WTC11 (cell line): Measurements from ENCODE around the gene TNP1. TPM values are rescaled to one million over a fixed set of nuclear protein-coding genes. Genes with fewer than 3 reads are reported as not detected.

ENCODE experiments used
- ATAC-seq: fragments of 200-7000 bp; cut with Tn5 transposase; 2 replicates; pipeline ENCODE4 v1.10.0; 2021; ENCODE audit warnings: mild to moderate bottlenecking, moderate library complexity
- CTCF ChIA-PET: fragments of 300-600 bp; sonication (Branson Sonifier 250); formaldehyde crosslinking; loops from one replicate; lab custom pipeline; 2021; ENCODE audit warnings: antibody characterized with exemption; lab: Charles Lee
- POLR2A ChIA-PET: fragments of 350-600 bp; sonication (Branson Sonifier 250); formaldehyde crosslinking; loops from one replicate; lab custom pipeline; 2021; ENCODE audit warnings: antibody characterized with exemption; lab: Charles Lee
- DNase-seq: peaks from one replicate; pipeline ENCODE4 v3.0.0; 2021; ENCODE audit warnings: low spot score
- H3K27ac Mint-ChIP-seq: 2 replicates; pipeline ENCODE4 v1.8.0; 2021; ENCODE audit warnings: mixed read lengths
- H3K27me3 Mint-ChIP-seq: 2 replicates; pipeline ENCODE4 v1.8.0; 2021; ENCODE audit warnings: low read depth, mild to moderate bottlenecking, moderate library complexity, mixed read lengths
- H3K36me3 Mint-ChIP-seq: 2 replicates; pipeline ENCODE4 v1.8.0; 2021; ENCODE audit warnings: mixed read lengths
- H3K4me1 Mint-ChIP-seq: 2 replicates; pipeline ENCODE4 v1.8.0; 2022; ENCODE audit warnings: mixed read lengths
- H3K4me3 Mint-ChIP-seq: 2 replicates; pipeline ENCODE4 v1.8.0; 2021; ENCODE audit warnings: mild to moderate bottlenecking, moderate library complexity, mixed read lengths
- H3K9me3 Mint-ChIP-seq: 2 replicates; pipeline ENCODE4 v1.8.0; 2021; ENCODE audit warnings: mixed read lengths
- CBFB ChIP-seq: sonication (generic); formaldehyde crosslinking; IDR thresholded peaks from 2 replicates; pipeline ENCODE4 v1.8.1; 2022; ENCODE audit warnings: mild to moderate bottlenecking, low read depth, missing genetic modification reagents
- CREM ChIP-seq: sonication (generic); formaldehyde crosslinking; IDR thresholded peaks from 2 replicates; pipeline ENCODE4 v1.8.1; 2022; ENCODE audit warnings: mild to moderate bottlenecking, missing genetic modification reagents, moderate library complexity
- FOXK1 ChIP-seq: sonication (generic); formaldehyde crosslinking; IDR thresholded peaks from 2 replicates; pipeline ENCODE4 v1.8.0; 2022; ENCODE audit warnings: mild to moderate bottlenecking, moderate library complexity, missing genetic modification reagents
- HMGA2 ChIP-seq: fragments of 250-450 bp; sonication (Bioruptor Pico); IDR thresholded peaks from 2 replicates; pipeline ENCODE4 v1.4.0; 2021; ENCODE audit warnings: mild to moderate bottlenecking, moderate library complexity
- MXD4 ChIP-seq: fragments of 250-450 bp; sonication (Bioruptor Pico); IDR thresholded peaks from 2 replicates; pipeline ENCODE4 v1.8.0; 2021; ENCODE audit warnings: mild to moderate bottlenecking, moderate library complexity, borderline replicate concordance
- MYBL2 ChIP-seq: sonication (generic); formaldehyde crosslinking; IDR thresholded peaks from 2 replicates; pipeline ENCODE4 v1.8.1; 2023; ENCODE audit warnings: mild to moderate bottlenecking, moderate library complexity, missing genetic modification reagents
- NFYB ChIP-seq: sonication (generic); formaldehyde crosslinking; conservative IDR thresholded peaks from 2 replicates; pipeline ENCODE4 v1.8.0; 2022; ENCODE audit warnings: low read depth, missing genetic modification reagents
- ZNF263 ChIP-seq: sonication (generic); formaldehyde crosslinking; IDR thresholded peaks from 2 replicates; pipeline ENCODE4 v1.8.1; 2022; ENCODE audit warnings: low read depth, mild to moderate bottlenecking, moderate library complexity, missing genetic modification reagents
- total RNA-seq: library from RNA; stranded (reverse); gene quantifications from 3 replicates; pipeline ENCODE4 v1.2.3, GENCODE V29; 2021
- TF ChIP-seq, protein P1 (sequence below): fragments of 250-450 bp; sonication (Bioruptor Pico); IDR thresholded peaks from 2 replicates; pipeline ENCODE4 v1.9.0; 2021; ENCODE audit warnings: mild to moderate bottlenecking, borderline replicate concordance
- TF ChIP-seq, protein P2 (sequence below): sonication (generic); formaldehyde crosslinking; IDR thresholded peaks from 2 replicates; pipeline ENCODE4 v1.8.1; 2022; ENCODE audit warnings: mild to moderate bottlenecking, missing genetic modification reagents, moderate library complexity, borderline replicate concordance
- TF ChIP-seq, protein P3 (sequence below): sonication (generic); formaldehyde crosslinking; IDR thresholded peaks from 2 replicates; pipeline ENCODE4 v1.8.1; 2022; ENCODE audit warnings: low read depth, missing genetic modification reagents, borderline replicate concordance
- TF ChIP-seq, protein P4 (sequence below): sonication (generic); formaldehyde crosslinking; IDR thresholded peaks from 2 replicates; pipeline ENCODE4 v1.8.0; 2022; ENCODE audit warnings: mild to moderate bottlenecking, missing genetic modification reagents
- TF ChIP-seq, protein P5 (sequence below): sonication (generic); formaldehyde crosslinking; IDR thresholded peaks from 2 replicates; pipeline ENCODE4 v1.8.1; 2023; ENCODE audit warnings: mild to moderate bottlenecking, missing genetic modification reagents
- TF ChIP-seq, protein P6 (sequence below): sonication (generic); formaldehyde crosslinking; IDR thresholded peaks from 2 replicates; pipeline ENCODE4 v1.8.0; 2022; ENCODE audit warnings: mild to moderate bottlenecking, missing genetic modification reagents
- TF ChIP-seq, protein P7 (sequence below): sonication (generic); formaldehyde crosslinking; IDR thresholded peaks from 2 replicates; pipeline ENCODE4 v1.8.0; 2023; ENCODE audit warnings: mild to moderate bottlenecking, missing genetic modification reagents
- TF ChIP-seq, protein P8 (sequence below): sonication (generic); formaldehyde crosslinking; IDR thresholded peaks from 2 replicates; pipeline ENCODE4 v1.8.1; 2022; ENCODE audit warnings: low read depth, mild to moderate bottlenecking, moderate library complexity, missing genetic modification reagents, borderline replicate concordance

Gene TNP1
- total RNA-seq, 1 experiment from 2014 or later = not detected

DNA sequence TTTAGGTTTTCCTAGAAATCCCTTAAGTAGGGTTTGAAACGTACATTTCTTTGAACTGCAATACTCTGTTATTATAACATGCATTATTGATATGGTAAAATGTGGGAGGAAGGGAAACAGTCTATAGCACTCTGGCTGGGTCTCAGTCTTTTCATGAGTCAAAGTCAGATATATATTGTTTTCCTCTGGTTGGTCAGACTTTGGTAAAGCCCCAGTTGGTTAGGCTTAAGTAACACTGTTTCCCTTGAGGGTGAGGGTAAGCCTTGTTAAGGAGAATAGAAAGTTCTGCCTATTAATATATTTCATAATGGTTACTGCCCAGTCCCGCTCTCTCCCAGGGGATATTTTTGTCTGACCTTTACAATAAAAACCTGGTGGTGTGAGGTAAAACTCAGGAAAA is 44.7 kb upstream of the TNP1 start (continued):
- TF ChIP-seq, protein P1, sequence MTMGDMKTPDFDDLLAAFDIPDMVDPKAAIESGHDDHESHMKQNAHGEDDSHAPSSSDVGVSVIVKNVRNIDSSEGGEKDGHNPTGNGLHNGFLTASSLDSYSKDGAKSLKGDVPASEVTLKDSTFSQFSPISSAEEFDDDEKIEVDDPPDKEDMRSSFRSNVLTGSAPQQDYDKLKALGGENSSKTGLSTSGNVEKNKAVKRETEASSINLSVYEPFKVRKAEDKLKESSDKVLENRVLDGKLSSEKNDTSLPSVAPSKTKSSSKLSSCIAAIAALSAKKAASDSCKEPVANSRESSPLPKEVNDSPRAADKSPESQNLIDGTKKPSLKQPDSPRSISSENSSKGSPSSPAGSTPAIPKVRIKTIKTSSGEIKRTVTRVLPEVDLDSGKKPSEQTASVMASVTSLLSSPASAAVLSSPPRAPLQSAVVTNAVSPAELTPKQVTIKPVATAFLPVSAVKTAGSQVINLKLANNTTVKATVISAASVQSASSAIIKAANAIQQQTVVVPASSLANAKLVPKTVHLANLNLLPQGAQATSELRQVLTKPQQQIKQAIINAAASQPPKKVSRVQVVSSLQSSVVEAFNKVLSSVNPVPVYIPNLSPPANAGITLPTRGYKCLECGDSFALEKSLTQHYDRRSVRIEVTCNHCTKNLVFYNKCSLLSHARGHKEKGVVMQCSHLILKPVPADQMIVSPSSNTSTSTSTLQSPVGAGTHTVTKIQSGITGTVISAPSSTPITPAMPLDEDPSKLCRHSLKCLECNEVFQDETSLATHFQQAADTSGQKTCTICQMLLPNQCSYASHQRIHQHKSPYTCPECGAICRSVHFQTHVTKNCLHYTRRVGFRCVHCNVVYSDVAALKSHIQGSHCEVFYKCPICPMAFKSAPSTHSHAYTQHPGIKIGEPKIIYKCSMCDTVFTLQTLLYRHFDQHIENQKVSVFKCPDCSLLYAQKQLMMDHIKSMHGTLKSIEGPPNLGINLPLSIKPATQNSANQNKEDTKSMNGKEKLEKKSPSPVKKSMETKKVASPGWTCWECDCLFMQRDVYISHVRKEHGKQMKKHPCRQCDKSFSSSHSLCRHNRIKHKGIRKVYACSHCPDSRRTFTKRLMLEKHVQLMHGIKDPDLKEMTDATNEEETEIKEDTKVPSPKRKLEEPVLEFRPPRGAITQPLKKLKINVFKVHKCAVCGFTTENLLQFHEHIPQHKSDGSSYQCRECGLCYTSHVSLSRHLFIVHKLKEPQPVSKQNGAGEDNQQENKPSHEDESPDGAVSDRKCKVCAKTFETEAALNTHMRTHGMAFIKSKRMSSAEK (CRISPR knock-in tag) = no peak
- TF ChIP-seq, protein P2, sequence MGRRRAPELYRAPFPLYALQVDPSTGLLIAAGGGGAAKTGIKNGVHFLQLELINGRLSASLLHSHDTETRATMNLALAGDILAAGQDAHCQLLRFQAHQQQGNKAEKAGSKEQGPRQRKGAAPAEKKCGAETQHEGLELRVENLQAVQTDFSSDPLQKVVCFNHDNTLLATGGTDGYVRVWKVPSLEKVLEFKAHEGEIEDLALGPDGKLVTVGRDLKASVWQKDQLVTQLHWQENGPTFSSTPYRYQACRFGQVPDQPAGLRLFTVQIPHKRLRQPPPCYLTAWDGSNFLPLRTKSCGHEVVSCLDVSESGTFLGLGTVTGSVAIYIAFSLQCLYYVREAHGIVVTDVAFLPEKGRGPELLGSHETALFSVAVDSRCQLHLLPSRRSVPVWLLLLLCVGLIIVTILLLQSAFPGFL (CRISPR knock-in tag) = no peak
- no peak for TF ChIP-seq NFYB (CRISPR knock-in tag)
- TF ChIP-seq CBFB (CRISPR knock-in tag) = no peak
- TF ChIP-seq ZNF263 = no peak

DNA sequence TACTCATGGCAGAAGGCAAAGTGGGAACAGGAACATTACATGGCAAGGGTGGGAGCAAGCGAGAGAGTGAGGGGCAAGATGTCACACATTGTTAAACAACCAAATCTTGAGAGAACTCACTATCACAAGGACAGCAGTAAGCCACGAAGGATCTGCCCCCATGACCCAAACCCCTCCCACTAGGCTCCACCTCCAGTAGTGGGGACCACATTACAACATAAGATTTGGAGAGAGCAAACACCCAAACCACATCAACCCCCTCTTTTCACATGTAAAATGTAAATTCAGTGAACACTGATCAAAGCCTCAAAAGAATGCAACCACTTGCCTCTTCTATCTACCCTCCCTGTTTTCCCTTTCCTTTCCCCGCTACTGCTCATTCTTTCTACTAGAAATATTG is 43.6 kb upstream of the TNP1 start:
- Mint-ChIP-seq H3K36me3 (peaks cover 28% of the 10 kb centered on the region), H3K4me1 (peaks cover 7% of the 10 kb centered on the region), H3K27ac (no peak overlapping the region)

DNA sequence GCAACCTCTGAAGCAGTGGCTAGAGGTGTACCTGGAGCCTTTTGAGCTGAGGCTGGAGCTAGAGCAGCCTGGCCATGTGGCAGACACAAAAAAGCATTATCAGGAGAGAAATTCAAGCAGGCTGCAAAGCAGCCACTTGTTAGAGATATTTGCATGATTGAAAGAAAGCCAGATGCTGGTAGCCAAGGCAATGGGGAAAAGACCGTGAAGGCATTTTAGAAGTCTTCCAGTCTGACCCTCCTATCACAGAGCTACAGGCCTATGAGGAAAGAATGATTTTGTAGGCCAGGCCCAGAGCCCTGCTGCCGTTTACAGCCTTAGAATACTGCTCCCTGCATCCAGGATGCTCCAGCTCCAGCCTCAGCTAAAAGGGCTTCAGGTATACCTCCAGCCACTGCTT is 41.4 kb upstream of the TNP1 start:
- ATAC-seq (no peak), DNase-seq (no peak)
- no peaks in the 10 kb centered on the region; the same call in 1 of the 2 replicates for H3K27me3 Mint-ChIP-seq
- peaks cover 11% of the 10 kb centered on the region for H3K4me1 Mint-ChIP-seq
- H3K27ac Mint-ChIP-seq = no peak overlapping the region
- H3K9me3 Mint-ChIP-seq = peaks cover 45% of the 10 kb centered on the region
- CTCF ChIA-PET = no interaction called here
- H3K36me3 Mint-ChIP-seq = peaks cover 28% of the 10 kb centered on the region
- no peak overlapping the region for H3K4me3 Mint-ChIP-seq
- POLR2A ChIA-PET = no interaction called here
- TF ChIP-seq, protein P3, sequence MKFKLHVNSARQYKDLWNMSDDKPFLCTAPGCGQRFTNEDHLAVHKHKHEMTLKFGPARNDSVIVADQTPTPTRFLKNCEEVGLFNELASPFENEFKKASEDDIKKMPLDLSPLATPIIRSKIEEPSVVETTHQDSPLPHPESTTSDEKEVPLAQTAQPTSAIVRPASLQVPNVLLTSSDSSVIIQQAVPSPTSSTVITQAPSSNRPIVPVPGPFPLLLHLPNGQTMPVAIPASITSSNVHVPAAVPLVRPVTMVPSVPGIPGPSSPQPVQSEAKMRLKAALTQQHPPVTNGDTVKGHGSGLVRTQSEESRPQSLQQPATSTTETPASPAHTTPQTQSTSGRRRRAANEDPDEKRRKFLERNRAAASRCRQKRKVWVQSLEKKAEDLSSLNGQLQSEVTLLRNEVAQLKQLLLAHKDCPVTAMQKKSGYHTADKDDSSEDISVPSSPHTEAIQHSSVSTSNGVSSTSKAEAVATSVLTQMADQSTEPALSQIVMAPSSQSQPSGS (CRISPR knock-in tag) = no peak
- TF ChIP-seq HMGA2 (CRISPR knock-in tag) (no peak), FOXK1 (CRISPR knock-in tag) (no peak), ZNF263 (no peak), MYBL2 (CRISPR knock-in tag) (no peak)
- TF ChIP-seq, protein P4, sequence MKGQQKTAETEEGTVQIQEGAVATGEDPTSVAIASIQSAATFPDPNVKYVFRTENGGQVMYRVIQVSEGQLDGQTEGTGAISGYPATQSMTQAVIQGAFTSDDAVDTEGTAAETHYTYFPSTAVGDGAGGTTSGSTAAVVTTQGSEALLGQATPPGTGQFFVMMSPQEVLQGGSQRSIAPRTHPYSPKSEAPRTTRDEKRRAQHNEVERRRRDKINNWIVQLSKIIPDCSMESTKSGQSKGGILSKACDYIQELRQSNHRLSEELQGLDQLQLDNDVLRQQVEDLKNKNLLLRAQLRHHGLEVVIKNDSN (CRISPR knock-in tag) = no peak
- TF ChIP-seq, protein P5, sequence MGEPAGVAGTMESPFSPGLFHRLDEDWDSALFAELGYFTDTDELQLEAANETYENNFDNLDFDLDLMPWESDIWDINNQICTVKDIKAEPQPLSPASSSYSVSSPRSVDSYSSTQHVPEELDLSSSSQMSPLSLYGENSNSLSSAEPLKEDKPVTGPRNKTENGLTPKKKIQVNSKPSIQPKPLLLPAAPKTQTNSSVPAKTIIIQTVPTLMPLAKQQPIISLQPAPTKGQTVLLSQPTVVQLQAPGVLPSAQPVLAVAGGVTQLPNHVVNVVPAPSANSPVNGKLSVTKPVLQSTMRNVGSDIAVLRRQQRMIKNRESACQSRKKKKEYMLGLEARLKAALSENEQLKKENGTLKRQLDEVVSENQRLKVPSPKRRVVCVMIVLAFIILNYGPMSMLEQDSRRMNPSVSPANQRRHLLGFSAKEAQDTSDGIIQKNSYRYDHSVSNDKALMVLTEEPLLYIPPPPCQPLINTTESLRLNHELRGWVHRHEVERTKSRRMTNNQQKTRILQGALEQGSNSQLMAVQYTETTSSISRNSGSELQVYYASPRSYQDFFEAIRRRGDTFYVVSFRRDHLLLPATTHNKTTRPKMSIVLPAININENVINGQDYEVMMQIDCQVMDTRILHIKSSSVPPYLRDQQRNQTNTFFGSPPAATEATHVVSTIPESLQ = no peak
- TF ChIP-seq, protein P6, sequence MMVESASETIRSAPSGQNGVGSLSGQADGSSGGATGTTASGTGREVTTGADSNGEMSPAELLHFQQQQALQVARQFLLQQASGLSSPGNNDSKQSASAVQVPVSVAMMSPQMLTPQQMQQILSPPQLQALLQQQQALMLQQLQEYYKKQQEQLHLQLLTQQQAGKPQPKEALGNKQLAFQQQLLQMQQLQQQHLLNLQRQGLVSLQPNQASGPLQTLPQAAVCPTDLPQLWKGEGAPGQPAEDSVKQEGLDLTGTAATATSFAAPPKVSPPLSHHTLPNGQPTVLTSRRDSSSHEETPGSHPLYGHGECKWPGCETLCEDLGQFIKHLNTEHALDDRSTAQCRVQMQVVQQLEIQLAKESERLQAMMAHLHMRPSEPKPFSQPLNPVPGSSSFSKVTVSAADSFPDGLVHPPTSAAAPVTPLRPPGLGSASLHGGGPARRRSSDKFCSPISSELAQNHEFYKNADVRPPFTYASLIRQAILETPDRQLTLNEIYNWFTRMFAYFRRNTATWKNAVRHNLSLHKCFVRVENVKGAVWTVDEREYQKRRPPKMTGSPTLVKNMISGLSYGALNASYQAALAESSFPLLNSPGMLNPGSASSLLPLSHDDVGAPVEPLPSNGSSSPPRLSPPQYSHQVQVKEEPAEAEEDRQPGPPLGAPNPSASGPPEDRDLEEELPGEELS = no peak

More for the DNA sequence above, 43.6 kb upstream of the TNP1 start:
- H3K27me3 Mint-ChIP-seq = no peaks in the 10 kb centered on the region; the same call in 1 of the 2 replicates
- no peak for DNase-seq
- TF ChIP-seq NFYB (CRISPR knock-in tag) (no peak), MXD4 (CRISPR knock-in tag) (no peak), CREM (no peak)
- TF ChIP-seq, protein P7, sequence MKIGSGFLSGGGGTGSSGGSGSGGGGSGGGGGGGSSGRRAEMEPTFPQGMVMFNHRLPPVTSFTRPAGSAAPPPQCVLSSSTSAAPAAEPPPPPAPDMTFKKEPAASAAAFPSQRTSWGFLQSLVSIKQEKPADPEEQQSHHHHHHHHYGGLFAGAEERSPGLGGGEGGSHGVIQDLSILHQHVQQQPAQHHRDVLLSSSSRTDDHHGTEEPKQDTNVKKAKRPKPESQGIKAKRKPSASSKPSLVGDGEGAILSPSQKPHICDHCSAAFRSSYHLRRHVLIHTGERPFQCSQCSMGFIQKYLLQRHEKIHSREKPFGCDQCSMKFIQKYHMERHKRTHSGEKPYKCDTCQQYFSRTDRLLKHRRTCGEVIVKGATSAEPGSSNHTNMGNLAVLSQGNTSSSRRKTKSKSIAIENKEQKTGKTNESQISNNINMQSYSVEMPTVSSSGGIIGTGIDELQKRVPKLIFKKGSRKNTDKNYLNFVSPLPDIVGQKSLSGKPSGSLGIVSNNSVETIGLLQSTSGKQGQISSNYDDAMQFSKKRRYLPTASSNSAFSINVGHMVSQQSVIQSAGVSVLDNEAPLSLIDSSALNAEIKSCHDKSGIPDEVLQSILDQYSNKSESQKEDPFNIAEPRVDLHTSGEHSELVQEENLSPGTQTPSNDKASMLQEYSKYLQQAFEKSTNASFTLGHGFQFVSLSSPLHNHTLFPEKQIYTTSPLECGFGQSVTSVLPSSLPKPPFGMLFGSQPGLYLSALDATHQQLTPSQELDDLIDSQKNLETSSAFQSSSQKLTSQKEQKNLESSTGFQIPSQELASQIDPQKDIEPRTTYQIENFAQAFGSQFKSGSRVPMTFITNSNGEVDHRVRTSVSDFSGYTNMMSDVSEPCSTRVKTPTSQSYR (CRISPR knock-in tag) = no peak
- TF ChIP-seq, protein P8, sequence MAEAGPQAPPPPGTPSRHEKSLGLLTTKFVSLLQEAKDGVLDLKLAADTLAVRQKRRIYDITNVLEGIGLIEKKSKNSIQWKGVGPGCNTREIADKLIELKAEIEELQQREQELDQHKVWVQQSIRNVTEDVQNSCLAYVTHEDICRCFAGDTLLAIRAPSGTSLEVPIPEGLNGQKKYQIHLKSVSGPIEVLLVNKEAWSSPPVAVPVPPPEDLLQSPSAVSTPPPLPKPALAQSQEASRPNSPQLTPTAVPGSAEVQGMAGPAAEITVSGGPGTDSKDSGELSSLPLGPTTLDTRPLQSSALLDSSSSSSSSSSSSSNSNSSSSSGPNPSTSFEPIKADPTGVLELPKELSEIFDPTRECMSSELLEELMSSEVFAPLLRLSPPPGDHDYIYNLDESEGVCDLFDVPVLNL (CRISPR knock-in tag) = no peak
- TF ChIP-seq, all 79 proteins: peak for 0
- Mint-ChIP-seq H3K4me3 (no peak overlapping the region), H3K9me3 (peaks cover 46% of the 10 kb centered on the region)
- ATAC-seq = no peak
- ChIA-PET CTCF (no interaction called here), POLR2A (no interaction called here)
